ENCODE data around the gene NYAP1. TPM values are rescaled to one million over a fixed set of nuclear protein-coding genes. Genes with fewer than 3 reads are reported as not detected.
"Not testable (repeated sequence)": the region's sequence is repeated elsewhere in the genome, so short reads cannot be mapped to it uniquely, and the experiment has no call there.

NYAP1 gene
- total and polyA plus RNA-seq, 2 of the 8 experiments (the other 6 are each of a cell fraction or from before 2014, with no cell fraction given) = 1.9 to 4.6 TPM

DNA sequence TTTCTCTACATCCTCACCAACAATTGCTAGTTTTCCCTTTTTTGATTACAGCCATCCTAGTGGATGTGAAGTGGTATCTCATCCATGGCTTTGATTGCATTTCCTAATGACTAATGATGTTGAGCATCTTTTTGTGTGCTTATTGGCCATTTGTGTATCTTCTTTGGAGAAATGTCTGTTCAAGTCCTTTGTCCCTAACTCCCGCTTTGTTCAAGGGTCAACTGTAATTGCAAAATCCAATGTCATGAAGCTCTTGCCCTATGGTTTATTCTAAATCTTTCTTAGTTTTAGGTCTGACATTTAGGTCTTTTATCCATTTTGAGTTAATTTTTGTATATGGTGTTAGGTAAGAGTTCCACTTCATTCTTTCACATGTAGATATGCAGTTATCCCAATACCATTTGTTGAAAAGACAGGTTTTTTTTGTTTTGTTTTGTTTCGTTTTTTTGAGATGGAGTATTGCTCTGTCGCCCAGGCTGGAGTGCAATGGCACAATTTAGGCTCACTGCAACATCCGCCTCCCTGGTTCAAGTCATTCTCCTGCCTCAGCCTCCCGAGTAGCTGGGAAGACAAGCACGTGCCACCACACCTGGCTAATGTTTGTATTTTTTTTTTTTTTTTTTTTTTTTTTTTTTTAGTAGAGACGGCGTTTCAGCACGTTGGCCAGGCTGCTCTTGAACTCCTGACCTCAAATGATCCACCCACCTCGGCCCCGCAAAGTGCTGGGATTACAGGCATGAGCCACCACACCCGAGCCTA is 44.6 kb downstream of the NYAP1 start:
- CTCF ChIA-PET (ENCODE audit: partially characterized antibody) = interaction anchor here (0.8 to 1.5 kb wide), 2 partner anchors 10 to 31 kb away, joined by 3 to 5 read pairs; no protein-coding TSS in a partner anchor
- H2BK12ac ChIP-seq (ENCODE audit: low read depth, low read length); H3K27ac ChIP-seq (ENCODE audit: low read depth, low read length); H3K56ac ChIP-seq (replicated peaks; ENCODE audit: insufficient read length, low read depth, low read length); H2BK120ac ChIP-seq (replicated peaks; ENCODE audit: low read depth, low read length); H3K27me3 ChIP-seq (replicated peaks in 1 of 4; ENCODE audit: control insufficient read depth in 3 of 4, extremely low read depth in 1 of 4, insufficient read depth in 3 of 4, low read length in 3 of 4); H3K18ac ChIP-seq (ENCODE audit: extremely low read depth, low read length); H3K79me1 ChIP-seq (ENCODE audit: low read depth, low read length); H4K5ac ChIP-seq (ENCODE audit: insufficient read length, low read depth, low read length); FAIRE-seq; H2BK20ac ChIP-seq (ENCODE audit: low read length); H4K8ac ChIP-seq (ENCODE audit: extremely low read depth, insufficient read depth, low read length); H2BK15ac ChIP-seq (ENCODE audit: low read length); H3K9me3 ChIP-seq (ENCODE audit: insufficient read depth in 2 of 2, low read depth in 1 of 2, low read length in 1 of 2); H3K4me1 ChIP-seq (replicated peaks in 1 of 4; ENCODE audit: control insufficient read depth in 3 of 4, insufficient read depth in 4 of 4, low read length in 3 of 4); DNase-seq (ENCODE audit: low read depth in 1 of 2, low spot score in 2 of 2); H3K4ac ChIP-seq (replicated peaks; ENCODE audit: insufficient read length, low read depth, low read length); H2AFZ ChIP-seq (ENCODE audit: low read length); H3K14ac ChIP-seq (ENCODE audit: insufficient read length); H4K20me1 ChIP-seq (replicated peaks in 1 of 2; ENCODE audit: control insufficient read depth in 1 of 2, insufficient read depth in 2 of 2, low read length in 2 of 2); H3K79me2 ChIP-seq (ENCODE audit: control insufficient read depth in 1 of 2, insufficient read depth in 2 of 2, low read length in 2 of 2); H2AK5ac ChIP-seq (ENCODE audit: low read depth, low read length); H3K23ac ChIP-seq (ENCODE audit: insufficient read length); H4K91ac ChIP-seq (replicated peaks; ENCODE audit: insufficient read length, low read length); H2BK5ac ChIP-seq (ENCODE audit: low read depth, low read length); H3K9ac ChIP-seq (replicated peaks in 1 of 4; ENCODE audit: extremely low read depth in 1 of 4, low read depth in 3 of 4, low read length in 3 of 4); H3K23me2 ChIP-seq (ENCODE audit: low read depth, low read length); H3K4me3 ChIP-seq (ENCODE audit: extremely low read depth in 1 of 4, insufficient read depth in 2 of 4, low read depth in 3 of 4, low read length in 4 of 4); H3K4me2 ChIP-seq (ENCODE audit: insufficient read depth in 1 of 2, low read depth in 2 of 2, low read length in 2 of 2); H3K36me3 ChIP-seq (ENCODE audit: control insufficient read depth in 2 of 4, insufficient read depth in 4 of 4, low read length in 3 of 4): not testable (repeated sequence)
- 88% methylated on average over 9 of the region's 12 CpGs; no CpG with 5 or more reads in 1 of the 2 experiments for WGBS, 2 experiments (ENCODE audit: extremely low coverage in 1 of 2, insufficient coverage in 1 of 2, insufficient read length in 1 of 2, insufficient replicate concordance in 2 of 2, low coverage in 1 of 2, low lambda C conversion rate in 2 of 2, missing lambda C conversion rate in 1 of 2)
- POLR2A ChIA-PET (ENCODE audit: partially characterized antibody) = interaction anchor here (1.1 to 1.2 kb wide), 2 partner anchors 8 to 14 kb away, joined by 3 read pairs; no protein-coding TSS in a partner anchor

Measured in H1 (cell line).